HG02623 (cell line): ENCODE measurements around the gene ZNF446.
"Not testable (repeated sequence)": the region's sequence is repeated elsewhere in the genome, so short reads cannot be mapped to it uniquely, and the experiment has no call there.

Experiments used
- ATAC-seq: cut with Tn5 transposase; IDR thresholded peaks from one replicate; pipeline ENCODE4 v1.9.1; 2021; ENCODE audit warnings: moderate library complexity; ENCODE audit not compliant: unreplicated experiment

The ZNF446 gene

DNA sequence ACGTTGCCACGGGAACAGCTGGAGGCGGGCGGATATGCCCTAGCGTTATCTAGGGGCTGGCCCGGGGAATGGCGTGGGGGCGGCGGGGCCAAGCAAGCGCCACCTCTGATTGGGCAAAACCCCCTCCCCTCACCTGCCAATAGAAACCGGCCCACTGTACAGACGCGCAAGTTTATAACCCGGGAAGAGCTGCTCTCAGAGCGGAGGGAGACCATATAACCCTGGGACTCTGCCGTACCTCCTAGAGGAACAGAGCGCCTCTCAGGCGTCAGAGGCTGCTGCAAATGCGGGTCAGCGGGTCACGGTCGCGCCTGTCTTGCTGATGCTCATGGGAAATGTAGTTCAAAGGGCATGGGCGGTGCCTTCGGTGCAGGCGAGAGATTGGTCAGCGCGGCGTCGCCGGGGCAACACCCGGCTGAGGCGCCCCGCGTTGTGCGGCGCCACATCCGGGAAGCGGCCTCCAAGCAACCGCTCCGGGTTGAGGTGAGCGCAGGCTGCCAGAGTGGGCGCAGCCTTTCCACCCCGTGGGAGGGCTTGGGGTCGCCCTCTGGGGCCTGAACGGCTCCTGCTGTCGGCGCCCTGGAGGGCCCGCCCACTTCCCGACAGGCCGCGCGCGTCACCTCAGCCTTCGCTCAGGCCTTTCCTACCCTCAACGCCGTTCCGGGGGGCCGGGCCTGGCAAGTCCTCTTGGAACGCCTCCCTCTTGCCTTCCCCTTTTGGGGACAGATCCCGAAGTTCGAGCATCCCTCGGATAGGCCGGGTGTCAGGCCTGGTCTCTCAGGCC, at the start of gene ZNF446:
TSS of gene ZNF446 (plus strand) at position 639 of the 784 bp plus-strand sequence. CDS start 867 bp downstream, outside the sequence.
- ATAC-seq: peak; percentile 84

DNA sequence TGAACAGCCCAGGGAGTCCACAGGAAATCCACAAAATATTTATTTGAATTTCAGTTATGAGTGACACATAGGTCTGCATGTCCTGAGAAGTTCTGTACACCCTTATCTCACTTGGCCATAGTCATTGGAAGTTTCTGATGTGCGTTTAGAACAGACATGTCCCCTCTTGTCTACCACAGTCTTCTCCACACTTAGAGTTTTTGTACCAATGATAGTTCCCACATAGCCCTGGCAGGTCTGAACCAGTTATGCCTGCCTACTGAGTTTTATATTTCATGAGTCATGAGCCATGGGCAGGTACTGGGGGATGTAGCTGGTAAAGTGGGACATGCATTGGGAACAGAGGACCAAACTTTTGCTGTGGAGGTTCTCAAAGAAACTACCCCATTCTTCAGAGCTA, 47.5 kb upstream of the ZNF446 start:
- no peak for ATAC-seq

DNA sequence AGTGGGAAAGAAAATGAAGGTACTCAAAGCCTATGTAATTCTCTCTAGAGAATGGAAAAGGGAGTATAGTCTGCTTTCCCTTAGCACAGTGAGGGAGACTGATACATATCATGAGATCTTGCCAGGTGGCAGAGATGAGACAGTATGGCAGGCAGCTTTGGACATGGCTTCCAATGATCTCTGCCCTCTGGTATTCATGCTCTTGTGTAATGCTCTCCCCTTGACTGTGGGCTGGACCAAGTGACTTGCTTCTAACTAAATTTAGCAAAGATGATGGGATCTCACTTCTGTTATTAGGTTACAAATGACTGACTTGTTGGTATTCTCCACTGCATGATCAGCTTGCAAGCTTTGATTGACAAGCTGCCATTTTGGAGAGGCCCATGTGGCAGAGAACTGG, 46.4 kb upstream of the ZNF446 start:
- ATAC-seq: no peak

DNA sequence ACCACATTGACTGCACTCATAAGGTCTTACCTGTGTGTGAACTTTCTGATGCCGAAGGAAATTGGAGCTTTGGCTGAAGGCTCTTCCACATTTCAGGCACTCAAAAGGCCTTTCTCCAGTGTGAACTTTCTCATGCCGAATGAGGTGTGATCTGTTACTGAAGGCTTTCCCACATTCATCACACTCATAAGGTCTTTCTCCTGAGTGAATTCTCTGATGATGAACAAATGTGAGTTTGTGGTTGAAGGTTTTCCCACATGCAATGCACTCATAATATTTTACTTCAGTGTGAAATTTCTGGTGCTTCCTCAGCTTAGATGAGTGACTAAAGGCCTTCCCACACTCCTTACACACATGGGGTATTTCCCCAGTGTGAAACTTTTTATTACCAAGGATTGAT, 41.9 kb upstream of the ZNF446 start:
- ATAC-seq: no peak

DNA sequence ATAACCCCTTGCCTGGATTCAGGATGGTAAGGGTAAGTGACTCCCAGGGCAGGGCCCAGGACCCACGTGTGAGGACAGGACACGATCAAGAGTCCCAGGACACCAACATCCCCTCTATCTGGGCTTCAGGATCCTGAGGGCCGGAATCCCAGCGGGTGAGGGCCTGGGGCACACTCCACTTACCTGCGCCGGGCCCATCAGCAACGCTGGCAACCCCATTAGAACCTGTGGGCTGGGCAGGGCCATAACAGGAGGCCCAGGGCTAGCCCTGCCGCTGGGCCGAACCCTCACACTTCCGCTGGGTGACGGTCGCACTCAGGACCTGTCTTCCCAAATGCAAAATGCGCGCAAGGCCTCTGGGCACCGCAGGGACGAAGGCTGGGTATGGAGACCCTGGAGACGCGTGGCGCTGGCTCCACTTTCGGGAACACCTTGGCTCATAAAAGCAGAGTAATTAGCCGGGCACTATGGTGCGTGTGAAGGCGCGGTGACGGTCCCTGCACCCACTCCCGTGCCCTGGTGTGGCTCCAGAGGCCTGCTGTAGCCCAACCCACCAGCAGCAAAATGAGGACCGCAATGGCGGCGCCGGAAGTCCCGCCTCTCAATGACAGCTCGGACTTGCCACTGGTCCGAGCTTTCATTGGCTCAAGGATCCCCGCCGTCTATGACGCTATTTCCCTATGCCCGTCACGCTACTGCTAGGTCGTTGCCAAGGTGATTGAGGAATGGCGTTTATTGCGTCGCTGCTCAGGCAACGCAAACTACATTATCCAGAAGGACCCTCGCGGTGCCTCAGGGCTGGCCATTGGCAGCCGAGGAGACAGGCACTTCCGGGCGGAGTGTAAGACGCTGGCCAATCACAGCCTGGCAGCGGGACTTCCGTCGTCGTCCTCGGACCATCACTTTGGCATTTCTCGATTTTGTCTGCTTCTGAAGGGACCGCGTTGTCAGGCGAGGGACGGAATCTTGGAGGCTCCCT, 36.3 kb upstream of the ZNF446 start, which contains the start of gene ZNF132:
TSS of gene ZNF132 (minus strand) at position 578 of the 979 bp plus-strand sequence. CDS start at position 246, 332 bp downstream.
- ATAC-seq: peak; percentile 93

DNA sequence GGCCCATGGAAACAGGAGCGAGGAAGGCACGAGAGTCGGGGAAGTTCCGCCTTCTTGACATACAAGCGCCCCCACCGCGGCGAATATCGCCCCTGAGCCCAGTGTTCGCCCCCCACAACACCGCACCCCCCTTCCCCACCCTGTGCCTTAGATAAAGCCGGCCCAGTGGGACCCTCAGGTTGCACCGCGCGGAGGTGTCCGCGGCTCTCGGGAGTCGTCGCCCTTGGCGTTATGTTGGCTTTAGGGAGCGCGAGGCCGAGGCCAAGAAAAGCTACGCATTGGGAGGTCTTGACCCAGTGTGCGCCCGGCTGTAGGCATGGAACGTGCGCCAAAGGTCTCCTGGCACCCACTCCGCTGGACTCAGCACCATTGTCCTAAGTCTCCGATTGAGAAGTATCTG, 35.6 kb upstream of the ZNF446 start:
- ATAC-seq: no peak

DNA sequence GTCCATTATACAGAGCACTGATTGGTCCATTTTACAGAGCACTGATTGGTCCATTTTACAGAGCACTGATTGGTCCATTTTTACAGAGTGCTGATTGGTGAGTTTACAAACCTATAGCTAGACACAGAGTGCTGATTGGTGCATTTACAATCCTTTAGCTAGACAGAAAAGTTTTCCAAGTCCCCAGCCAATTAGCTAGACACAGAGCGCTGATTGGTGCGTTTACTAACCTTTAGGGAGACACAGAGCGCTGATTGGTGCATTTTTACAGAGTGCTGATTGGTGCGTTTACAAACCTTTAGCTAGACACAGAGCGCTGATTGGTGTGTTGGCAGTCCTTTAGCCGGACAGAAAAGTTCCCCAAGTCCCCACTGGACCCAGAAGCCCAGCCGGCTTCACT, 33.2 kb upstream of the ZNF446 start:
- not testable (repeated sequence) for ATAC-seq

DNA sequence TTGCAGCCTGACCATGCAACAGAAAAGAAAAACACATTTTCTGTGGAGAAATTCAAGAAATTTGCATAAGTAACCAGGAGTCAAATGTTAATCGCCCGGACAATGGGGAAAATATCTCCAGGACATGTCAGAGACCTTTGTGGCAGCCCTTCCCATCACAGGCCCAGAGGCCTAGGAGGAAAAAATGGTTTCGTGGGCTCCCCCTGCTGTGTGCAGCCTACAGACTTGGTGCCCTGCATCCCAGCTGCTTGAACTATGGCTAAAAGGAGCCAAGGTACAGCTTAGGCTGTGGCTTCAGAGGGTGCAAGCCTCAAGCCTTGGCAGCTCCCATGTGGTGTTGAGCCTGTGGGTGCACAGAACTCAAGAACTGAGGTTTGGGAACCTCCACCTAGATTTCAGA, 27.3 kb upstream of the ZNF446 start:
- not testable (repeated sequence) for ATAC-seq

DNA sequence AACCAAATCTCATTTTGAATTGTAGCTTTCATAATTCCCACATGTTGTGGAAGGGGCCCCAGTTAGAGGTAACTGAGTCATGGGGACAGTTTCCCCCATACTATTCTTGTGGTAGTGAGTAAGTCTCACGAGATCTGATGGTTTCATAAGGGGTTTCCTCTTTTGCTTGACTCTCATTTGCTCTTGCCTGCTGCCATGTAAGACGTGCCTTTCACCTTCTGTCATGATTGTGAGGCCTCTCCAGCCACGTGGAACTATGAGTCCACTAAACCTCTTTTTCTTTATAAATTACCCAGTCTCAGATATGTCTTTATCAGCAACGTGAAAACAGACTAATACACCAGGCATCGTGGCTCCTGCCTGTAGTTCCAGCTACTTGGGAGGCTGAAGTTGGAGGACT, 26.2 kb upstream of the ZNF446 start:
- ATAC-seq: not testable (repeated sequence)

DNA sequence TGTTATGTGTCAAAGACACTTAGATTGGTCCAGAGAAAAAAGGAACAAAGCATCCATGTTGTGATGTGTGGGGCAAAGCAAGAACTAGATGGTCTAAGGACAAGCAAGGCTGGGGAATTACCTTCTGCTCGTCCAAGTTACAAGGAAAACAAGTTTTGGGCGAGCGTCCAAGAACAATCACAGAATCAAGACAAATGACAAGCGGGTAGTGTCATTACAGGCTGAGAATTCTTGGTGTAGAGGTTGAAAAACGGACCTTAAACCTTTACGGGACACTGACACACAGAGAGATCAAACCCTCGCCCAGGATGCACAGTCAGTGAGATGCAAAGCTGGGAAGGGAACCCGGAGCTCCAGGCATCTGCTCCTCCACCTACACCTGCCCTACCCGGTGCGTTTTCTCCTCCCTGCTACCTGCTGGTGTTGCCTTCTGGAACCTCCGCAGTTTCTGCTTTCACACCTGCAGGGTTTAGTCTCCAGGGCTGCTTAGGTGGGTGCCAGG, 25.2 kb upstream of the ZNF446 start:
- ATAC-seq: peak; percentile 11

DNA sequence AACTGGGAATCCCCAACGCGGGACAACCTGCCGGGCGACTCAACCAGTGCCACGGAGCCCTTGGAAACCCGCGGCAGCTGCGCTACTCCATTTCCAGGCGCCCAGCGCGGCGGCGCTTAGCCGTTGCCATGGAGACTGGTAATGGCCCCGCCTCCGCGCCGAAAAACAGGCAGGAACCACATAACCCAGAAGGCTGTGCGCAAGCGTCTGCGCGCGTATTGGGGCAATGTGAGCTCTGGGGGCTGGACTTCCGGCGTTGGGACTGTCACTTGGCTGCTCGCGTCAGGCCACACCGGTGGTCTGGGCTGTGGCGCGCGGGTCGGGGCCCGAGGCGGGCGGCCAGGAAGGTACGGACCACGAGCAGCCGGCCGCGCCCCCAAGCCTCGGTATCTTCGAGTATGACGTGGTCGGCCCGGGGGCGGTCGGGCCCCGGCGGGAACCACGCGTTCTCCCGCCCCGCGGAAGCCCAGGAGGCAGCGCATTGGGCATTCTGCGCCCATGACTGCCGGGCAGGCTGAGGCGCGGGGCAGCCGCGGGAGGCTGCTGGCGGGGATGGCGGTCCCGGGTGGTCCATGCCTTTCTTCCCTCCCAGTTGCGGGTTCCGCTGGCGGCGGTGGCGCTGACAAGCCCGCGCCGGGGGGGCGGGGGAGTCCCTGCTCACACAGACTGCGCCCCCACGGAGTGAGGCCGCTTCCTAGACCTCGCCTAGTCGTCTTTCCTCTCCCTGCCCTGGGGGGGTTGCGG, 24.6 kb upstream of the ZNF446 start, which contains the start of gene ZNF324B:
TSS of gene ZNF324B (plus strand) at position 265 of the 744 bp plus-strand sequence. CDS start 2,080 bp downstream, outside the sequence.
- ATAC-seq: peak; percentile 89

DNA sequence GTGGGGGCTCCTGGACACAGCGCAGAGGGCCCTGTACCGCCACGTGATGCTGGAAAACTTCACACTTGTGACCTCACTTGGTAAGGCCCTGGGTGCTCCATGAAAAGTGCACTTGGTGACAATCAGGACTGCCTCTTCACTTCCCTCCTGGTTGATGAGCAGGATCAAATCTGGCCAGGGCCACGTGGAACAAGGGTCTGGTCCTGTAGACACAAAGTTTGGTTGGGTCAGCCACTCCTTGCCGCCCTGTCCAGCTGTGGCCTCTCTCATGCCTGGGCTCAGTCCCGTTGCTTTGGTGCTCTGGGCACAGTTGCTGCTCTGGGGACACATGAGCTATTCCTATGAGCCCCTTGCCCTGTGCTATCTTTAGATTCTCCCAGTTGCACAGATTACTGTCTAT, 22.4 kb upstream of the ZNF446 start:
- ATAC-seq: no peak

DNA sequence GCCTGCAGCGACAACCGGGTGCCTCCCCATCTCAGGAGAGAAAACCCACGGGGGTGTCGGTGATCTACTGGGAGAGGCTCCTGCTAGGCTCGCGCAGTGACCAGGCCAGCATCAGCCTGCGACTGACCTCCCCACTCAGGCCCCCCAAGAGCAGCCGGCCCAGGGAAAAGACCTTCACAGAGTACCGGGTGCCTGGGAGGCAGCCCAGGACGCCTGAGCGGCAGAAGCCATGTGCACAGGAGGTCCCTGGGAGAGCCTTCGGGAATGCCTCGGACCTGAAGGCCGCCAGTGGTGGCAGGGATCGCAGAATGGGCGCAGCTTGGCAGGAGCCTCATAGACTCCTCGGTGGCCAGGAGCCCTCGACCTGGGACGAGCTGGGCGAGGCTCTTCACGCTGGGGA, 20.8 kb upstream of the ZNF446 start:
- no peak for ATAC-seq

DNA sequence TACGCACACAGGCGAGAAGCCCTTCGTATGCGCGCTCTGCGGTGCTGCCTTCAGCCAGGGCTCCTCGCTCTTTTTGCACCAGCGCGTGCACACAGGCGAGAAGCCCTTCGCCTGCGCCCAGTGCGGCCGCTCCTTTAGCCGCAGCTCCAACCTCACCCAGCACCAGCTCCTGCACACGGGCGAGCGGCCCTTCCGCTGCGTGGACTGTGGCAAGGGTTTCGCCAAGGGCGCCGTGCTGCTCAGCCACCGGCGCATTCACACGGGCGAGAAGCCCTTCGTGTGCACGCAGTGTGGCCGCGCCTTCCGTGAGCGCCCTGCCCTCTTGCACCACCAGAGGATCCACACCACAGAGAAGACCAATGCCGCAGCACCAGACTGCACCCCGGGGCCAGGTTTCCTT, 20.0 kb upstream of the ZNF446 start:
- no peak for ATAC-seq

DNA sequence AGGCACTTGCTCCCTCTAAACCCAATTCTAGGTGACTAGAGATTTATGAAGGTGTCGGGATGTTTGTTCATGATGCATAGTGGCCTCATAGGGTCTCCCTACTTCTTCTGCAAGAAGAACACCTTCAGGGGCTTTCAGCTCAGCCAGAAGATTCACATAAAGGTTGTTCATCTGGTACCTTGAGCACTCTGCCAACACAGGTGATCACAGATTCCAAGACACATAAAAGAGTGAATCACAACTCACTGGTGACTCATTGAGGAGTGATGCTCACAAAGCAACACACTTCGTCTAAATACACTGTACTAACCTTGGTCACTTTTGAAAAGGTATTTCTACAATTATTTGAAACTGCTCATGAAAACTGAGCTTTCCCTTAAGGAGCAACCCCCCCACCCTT, 16.1 kb upstream of the ZNF446 start:
- no peak for ATAC-seq

DNA sequence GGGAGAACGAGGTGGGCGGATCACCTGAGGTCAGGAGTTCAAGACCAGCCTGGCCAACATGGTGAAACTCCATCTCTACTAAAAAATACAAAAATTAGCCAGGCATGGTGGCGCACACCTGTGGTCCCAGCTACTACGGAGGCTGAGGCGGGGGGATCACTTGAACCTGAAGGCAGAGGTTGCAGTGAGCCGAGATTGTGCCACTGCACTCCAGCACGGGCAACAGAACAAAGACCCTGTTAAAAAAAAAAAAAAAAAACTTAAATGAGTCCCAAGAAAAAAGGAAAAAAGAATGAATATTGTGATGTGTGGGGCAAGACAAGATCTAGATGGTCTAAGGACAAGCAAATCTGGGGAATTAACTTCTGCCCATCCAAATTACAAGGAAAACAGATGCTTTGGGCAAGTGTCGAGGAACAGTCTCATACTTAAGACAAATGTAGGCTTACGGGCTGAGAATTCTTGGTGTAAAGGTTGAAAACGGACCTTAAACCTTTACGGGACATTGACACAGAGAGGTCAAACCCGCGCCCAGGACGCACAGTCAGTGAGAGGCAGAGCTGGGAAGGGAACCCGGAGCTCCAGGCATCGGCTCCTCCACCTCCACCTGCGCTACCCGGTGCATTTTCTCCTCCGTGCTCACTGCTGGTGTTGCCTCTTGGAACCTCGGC, 9.9 kb upstream of the ZNF446 start:
- ATAC-seq: peak; percentile 17

DNA sequence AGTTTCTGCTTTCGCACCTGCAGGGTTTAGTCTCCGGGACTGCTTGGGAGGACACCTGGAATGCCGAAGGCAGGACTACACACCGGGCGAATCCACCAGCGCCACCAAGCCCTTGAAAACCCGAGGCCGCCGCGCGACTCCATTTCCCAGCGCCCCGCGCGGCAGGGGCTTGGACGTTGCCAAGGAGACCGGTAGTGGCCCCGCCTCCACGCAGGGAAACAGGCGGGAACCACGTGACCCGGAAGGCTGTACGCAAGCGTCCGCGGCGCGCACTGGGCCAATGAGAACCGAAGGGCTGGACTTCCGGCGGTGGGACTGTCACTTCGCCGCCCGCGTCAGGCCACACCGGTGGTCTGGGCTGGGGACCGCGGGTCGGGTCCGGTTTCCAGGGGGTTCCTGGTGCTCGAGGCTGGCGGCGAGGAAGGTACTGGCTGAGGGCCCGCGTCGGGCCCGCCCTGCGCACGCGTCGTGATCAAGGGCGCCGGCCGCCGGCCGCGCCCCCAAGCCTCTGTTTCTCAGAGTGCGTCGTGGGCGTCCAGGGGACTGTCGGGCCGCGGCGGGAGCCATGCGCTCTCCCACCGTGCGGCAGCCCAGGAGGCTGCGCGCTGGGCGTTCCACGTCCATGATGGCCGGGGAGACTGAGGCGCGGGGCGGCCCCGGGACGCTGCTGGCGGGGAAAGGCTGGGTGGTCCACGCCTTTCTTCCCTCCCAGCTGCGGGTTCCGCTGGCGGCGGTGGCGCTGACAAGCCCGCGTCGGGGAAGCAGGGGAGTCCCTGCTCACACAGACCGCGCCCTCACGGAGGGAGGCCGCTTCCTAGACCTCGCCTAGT, 9.2 kb upstream of the ZNF446 start, which contains the start of gene ZNF324:
TSS of gene ZNF324 (plus strand) at position 321 of the 830 bp plus-strand sequence. CDS start 2,106 bp downstream, outside the sequence.
- peak; percentile 82 for ATAC-seq

DNA sequence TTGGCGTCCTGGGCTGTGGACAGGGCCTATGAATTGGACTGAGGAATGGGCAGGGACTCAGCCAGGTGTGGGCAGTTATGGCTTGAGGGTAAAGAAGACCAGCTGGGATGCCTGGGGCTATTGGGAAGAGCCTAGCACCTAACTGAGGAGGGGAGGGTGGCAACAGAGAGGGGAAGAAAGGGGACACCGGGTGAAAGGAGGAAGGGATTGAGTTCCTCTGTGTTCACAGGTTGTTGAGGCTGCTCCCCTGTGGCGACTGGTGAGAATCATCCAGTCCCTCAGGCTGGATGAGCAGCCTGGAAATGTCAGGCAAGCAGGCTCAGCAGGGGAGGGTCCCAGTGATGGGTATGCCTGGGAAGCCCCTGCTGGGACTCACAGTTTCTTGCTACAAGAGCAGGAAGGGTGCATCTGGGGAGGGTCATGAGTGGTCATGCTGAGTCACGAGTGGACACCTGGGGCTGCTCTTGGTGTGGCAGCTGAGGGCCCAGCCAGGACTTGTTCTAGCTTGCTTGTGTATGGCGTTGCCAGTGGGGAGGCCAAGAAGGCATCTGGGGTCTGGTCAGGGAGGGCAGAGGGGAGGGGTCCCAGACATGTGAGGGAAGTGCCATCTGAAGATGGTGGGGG, 7.8 kb upstream of the ZNF446 start:
- no peak for ATAC-seq
